Measurements from ENCODE around the gene NNT. TPM values are rescaled to one million over a fixed set of nuclear protein-coding genes. Genes with fewer than 3 reads are reported as not detected.
"Not testable (repeated sequence)": the region's sequence is repeated elsewhere in the genome, so short reads cannot be mapped to it uniquely, and the experiment has no call there.

NNT gene
- total RNA-seq, result 81.5 TPM

- DNase-seq, result peak; percentile 75
These were observed at the start of gene NNT for GRCh38 chr5:43602461-43603343. NNT (plus strand) TSS chr5:43603180; CDS start chr5:43609196, 6,016 bp downstream.

- DNase-seq, result no peak
These were observed 49.6 kb upstream of the NNT start for GRCh38 chr5:43553381-43553780.

- no peak for DNase-seq
These were observed 48.5 kb upstream of the NNT start for GRCh38 chr5:43554497-43554896.

GRCh38 chr5:43555895-43556606, 46.9 kb upstream of the NNT start:
- DNase-seq, result no peak

- DNase-seq, result not testable (repeated sequence)
These were observed 46.4 kb upstream of the NNT start for GRCh38 chr5:43556607-43556856.

- DNase-seq, result peak; percentile 58
These were observed 46.0 kb upstream of the NNT start, which contains the start of gene PAIP1 for GRCh38 chr5:43556857-43557542. PAIP1 (minus strand) TSS chr5:43557077; CDS start chr5:43556846, 231 bp downstream.

- no peak for DNase-seq
These were observed 42.9 kb upstream of the NNT start for GRCh38 chr5:43560128-43560527.

GRCh38 chr5:43561356-43561755, 41.6 kb upstream of the NNT start:
- no peak for DNase-seq

GRCh38 chr5:43563321-43563720, 39.7 kb upstream of the NNT start:
- no peak for DNase-seq

- no peak for DNase-seq
These were observed 38.6 kb upstream of the NNT start for GRCh38 chr5:43564289-43564850.

- DNase-seq, result no peak
These were observed 37.9 kb upstream of the NNT start for GRCh38 chr5:43565043-43565442.

- DNase-seq, result no peak
These were observed 35.0 kb upstream of the NNT start for GRCh38 chr5:43567967-43568366.

GRCh38 chr5:43569236-43569746, 33.7 kb upstream of the NNT start:
- no peak for DNase-seq

- no peak for DNase-seq
These were observed 32.4 kb upstream of the NNT start for GRCh38 chr5:43570450-43571158.

GRCh38 chr5:43571237-43571636, 31.7 kb upstream of the NNT start:
- no peak for DNase-seq

- no peak for DNase-seq
These were observed 30.6 kb upstream of the NNT start for GRCh38 chr5:43572357-43572756.

GRCh38 chr5:43573058-43573457, 29.9 kb upstream of the NNT start:
- no peak for DNase-seq

GRCh38 chr5:43580402-43581210, 22.4 kb upstream of the NNT start:
- not testable (repeated sequence) for DNase-seq

- no peak for DNase-seq
These were observed 21.6 kb upstream of the NNT start for GRCh38 chr5:43581398-43581797.

GRCh38 chr5:43582082-43583005, 20.6 kb upstream of the NNT start:
- DNase-seq, result no peak
